KMS-11 (cell line): Measurements from ENCODE around the gene WDR90.

Experiments used
- H2AFZ ChIP-seq: fragments of 200-600 bp; sonication (generic); 2 replicates; pipeline ENCODE4 v1.6.1; 2016; ENCODE audit warnings: antibody characterized with exemption, mixed run types, low read depth
- H3K27ac ChIP-seq: fragments of 200-600 bp; sonication (generic); 2 replicates; pipeline ENCODE4 v1.6.1; 2016; ENCODE audit warnings: mild to moderate bottlenecking, mixed run types
- H3K27me3 ChIP-seq: fragments of 200-600 bp; sonication (generic); 2 replicates; pipeline ENCODE4 v1.6.1; 2017; ENCODE audit warnings: mild to moderate bottlenecking, low read depth, mixed run types, moderate library complexity; ENCODE audit not compliant: insufficient read depth
- H3K36me3 ChIP-seq: fragments of 200-600 bp; sonication (generic); 2 replicates; pipeline ENCODE4 v1.6.1; 2017; ENCODE audit warnings: mild to moderate bottlenecking, mixed run types; ENCODE audit not compliant: insufficient read depth
- H3K4me1 ChIP-seq: fragments of 200-600 bp; sonication (generic); 2 replicates; pipeline ENCODE4 v1.6.1; 2016; ENCODE audit warnings: mild to moderate bottlenecking, low read depth, mixed run types; ENCODE audit not compliant: poor library complexity, severe bottlenecking
- H3K4me2 ChIP-seq: fragments of 200-600 bp; sonication (generic); 2 replicates; pipeline ENCODE4 v1.7.0; 2016; ENCODE audit warnings: mild to moderate bottlenecking, mixed run types
- H3K4me3 ChIP-seq: fragments of 200-600 bp; sonication (generic); IDR thresholded peaks from 2 replicates; pipeline ENCODE4 v1.6.1; 2017; ENCODE audit warnings: low read depth, low read length, mixed read lengths; ENCODE audit not compliant: insufficient read depth
- H3K79me2 ChIP-seq: fragments of 200-600 bp; sonication (generic); 2 replicates; pipeline ENCODE4 v1.6.1; 2016; ENCODE audit warnings: low read depth, mixed run types; ENCODE audit not compliant: insufficient read depth
- H3K9ac ChIP-seq: fragments of 200-600 bp; sonication (generic); 2 replicates; pipeline ENCODE4 v1.6.1; 2016; ENCODE audit warnings: mild to moderate bottlenecking, mixed run types
- H4K20me1 ChIP-seq: fragments of 200-600 bp; sonication (generic); 2 replicates; pipeline ENCODE4 v1.6.1; 2016; ENCODE audit warnings: mild to moderate bottlenecking, mixed run types; ENCODE audit not compliant: insufficient read depth
- CTCF ChIP-seq: fragments of 200-600 bp; sonication (generic); conservative IDR thresholded peaks from 2 replicates; pipeline ENCODE4 v1.6.1; 2017; ENCODE audit warnings: low read depth, mild to moderate bottlenecking, antibody characterized with exemption, low read length, moderate library complexity, mixed read lengths

Gene WDR90

GRCh38 chr16:707062-707538 is 57.9 kb downstream of the WDR90 start:
- TF ChIP-seq CTCF, result no peak
- Histone ChIP-seq H3K4me3 (no peak overlapping the region), H3K79me2 (no peaks in the 10 kb centered on the region), H3K27me3 (peaks cover 88% of the 10 kb centered on the region), H2AFZ (no peak overlapping the region), H3K4me2 (no peak overlapping the region), H4K20me1 (no peaks in the 10 kb centered on the region), H3K36me3 (no peaks in the 10 kb centered on the region), H3K9ac (no peak overlapping the region), H3K4me1 (peaks cover 21% of the 10 kb centered on the region), H3K27ac (no peak overlapping the region)

GRCh38 chr16:708019-708418 is 58.9 kb downstream of the WDR90 start:
- Histone ChIP-seq H2AFZ (no peak overlapping the region), H3K4me1 (peaks cover 21% of the 10 kb centered on the region), H3K27me3 (peaks cover 88% of the 10 kb centered on the region), H3K4me3 (no peak overlapping the region), H4K20me1 (no peaks in the 10 kb centered on the region), H3K79me2 (no peaks in the 10 kb centered on the region), H3K4me2 (no peak overlapping the region), H3K27ac (no peak overlapping the region), H3K9ac (no peak overlapping the region), H3K36me3 (no peaks in the 10 kb centered on the region)
- no peak for TF ChIP-seq CTCF

- H3K4me1 ChIP-seq, result peaks cover 21% of the 10 kb centered on the region
- H2AFZ ChIP-seq, result no peak overlapping the region
- H3K27me3 ChIP-seq, result peaks cover 88% of the 10 kb centered on the region
- no peaks in the 10 kb centered on the region for H3K79me2 ChIP-seq
- TF ChIP-seq CTCF, result no peak
- no peak overlapping the region for H3K9ac ChIP-seq
- H3K4me2 ChIP-seq, result no peak overlapping the region
- no peaks in the 10 kb centered on the region for H3K36me3 ChIP-seq
- no peaks in the 10 kb centered on the region for H4K20me1 ChIP-seq
- no peak overlapping the region for H3K4me3 ChIP-seq
- no peak overlapping the region for H3K27ac ChIP-seq
These were observed 59.8 kb downstream of the WDR90 start for GRCh38 chr16:708959-709358.

- H3K79me2 ChIP-seq, result no peaks in the 10 kb centered on the region
- H4K20me1 ChIP-seq, result no peaks in the 10 kb centered on the region
- H3K27me3 ChIP-seq, result peaks cover 87% of the 10 kb centered on the region
- no peak overlapping the region for H3K27ac ChIP-seq
- no peaks in the 10 kb centered on the region for H3K36me3 ChIP-seq
- H3K4me1 ChIP-seq, result peaks cover 27% of the 10 kb centered on the region
- no peak overlapping the region for H3K4me3 ChIP-seq
- no peak overlapping the region for H3K4me2 ChIP-seq
- TF ChIP-seq CTCF, result no peak
- H2AFZ ChIP-seq, result no peak overlapping the region
- H3K9ac ChIP-seq, result no peak overlapping the region
These were observed 60.7 kb downstream of the WDR90 start for GRCh38 chr16:709566-710499.
